Activated T-cell treated with anti-CD3 and anti-CD28 coated beads for 4 hours (primary cell): Measurements from ENCODE around the gene TTF1.
"Not testable (repeated sequence)": the region's sequence is repeated elsewhere in the genome, so short reads cannot be mapped to it uniquely, and the experiment has no call there.

Experiments used
- DNase-seq: peaks from one replicate; pipeline ENCODE4 v3.0.0-alpha.2; 2020

TTF1 gene

DNA sequence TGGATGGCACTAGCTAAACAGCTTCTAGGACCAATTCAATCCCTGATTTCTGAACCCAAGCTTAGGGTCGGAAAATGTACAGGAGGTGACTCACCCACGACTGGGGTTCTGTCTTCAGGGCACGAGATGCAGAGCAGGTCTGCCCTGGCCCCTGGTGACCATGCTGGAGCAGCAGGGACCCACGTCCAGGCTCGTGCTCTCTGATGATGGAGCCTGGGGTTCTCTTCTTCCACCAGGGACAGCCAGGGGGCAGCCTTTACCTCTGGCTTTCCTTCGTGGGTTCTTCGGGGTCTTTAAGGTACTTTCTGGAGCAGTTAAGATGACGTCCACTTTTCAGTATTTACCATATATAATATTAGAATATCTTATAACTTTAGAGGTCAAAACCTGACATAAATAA, 5.4 kb upstream of the TTF1 start:
- no peak for DNase-seq

- DNase-seq, result peak; percentile 56
These were observed 4.5 kb upstream of the TTF1 start for GRCh38 chr9:132411091-132411508.

- no peak for DNase-seq
These were observed 4.0 kb upstream of the TTF1 start for GRCh38 chr9:132410642-132411041.

DNA sequence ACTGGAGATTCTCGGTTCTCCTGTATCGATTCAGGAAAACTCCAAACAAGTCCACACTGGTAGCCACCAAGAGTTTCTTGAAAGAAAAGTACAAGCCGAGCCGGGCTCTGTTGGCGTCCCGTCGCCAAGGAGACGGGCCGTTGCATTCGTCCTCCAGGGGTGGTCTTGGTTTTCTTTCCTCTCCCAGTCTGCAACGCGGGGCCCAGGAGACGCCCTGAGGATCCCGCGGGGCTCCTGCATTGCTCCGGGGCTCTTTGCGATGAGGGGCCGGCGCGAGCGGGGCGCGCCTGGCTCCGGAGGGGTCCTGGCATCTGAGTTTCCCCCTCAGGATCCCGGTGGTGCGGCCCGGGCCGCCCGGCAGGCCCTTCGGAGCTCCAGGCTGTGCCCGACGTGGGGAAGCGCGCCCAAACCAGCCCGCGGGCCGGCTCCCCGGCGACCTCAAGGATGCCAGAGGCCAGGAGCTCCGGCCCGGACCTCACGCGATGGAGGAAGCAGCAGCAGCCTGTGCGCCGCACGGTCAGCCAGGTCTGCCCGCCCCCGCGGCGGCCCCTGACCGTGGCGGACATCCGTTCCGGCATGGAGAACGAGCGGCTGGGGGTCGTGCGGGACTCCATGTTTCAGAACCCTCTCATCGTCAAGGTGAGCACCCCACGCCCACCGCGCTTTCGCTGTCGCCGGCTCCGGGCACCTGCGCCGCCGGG, 3.3 kb upstream of the TTF1 start, which contains the start of gene CFAP77:
Gene CFAP77 (plus strand): TSS at position 384 of the 701 bp plus-strand sequence. CDS start 61 bp downstream, at position 445.
- peak; percentile 19 for DNase-seq

DNA sequence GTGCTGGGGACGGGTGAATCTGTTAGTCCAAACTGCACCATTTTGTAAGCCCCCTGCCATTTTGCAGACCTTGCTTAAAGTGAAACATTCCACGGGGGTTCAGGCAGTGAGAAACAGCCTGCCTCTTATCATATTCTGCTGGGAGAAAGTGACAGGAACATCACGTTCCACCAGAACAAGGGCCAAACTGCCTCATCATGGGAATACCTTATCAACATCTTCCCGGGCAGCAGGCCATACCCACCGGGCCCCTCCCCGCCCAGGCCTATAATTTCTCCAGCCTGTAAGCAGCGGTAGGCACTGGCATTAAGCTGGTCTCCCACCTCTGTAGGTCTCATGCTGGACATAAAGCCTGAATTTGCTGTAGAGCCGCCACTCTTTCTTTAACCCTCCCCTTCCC, 1.9 kb upstream of the TTF1 start:
- no peak for DNase-seq

DNA sequence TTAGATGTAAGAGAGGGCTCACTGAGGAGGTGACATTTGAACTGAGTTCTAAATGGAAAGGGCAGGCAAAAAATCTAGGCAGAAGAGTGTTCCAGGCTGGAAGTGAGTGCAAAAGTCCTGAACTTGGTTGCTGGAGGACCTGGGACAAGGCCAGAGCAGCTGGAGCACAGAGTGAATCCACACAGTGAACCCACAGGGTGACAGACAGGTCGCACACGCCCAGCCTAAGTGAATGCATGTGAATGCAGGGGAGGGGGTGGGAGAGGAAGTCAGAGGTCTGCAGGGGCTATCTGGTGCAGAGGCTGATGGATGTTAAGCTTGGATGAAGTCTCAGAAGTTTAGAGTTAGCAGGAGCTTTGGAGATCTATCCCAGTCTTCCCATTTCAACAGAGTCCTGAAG, 556 bp upstream of the TTF1 start:
- no peak for DNase-seq

GRCh38 chr9:132404228-132404881, 2.3 kb downstream of the TTF1 start:
- no peak for DNase-seq

- DNase-seq, result no peak
These were observed 4.8 kb downstream of the TTF1 start for GRCh38 chr9:132401824-132402223.

GRCh38 chr9:132395560-132395959, 11.1 kb downstream of the TTF1 start:
- DNase-seq, result no peak

GRCh38 chr9:132391449-132391848, 15.2 kb downstream of the TTF1 start:
- no peak for DNase-seq

DNA sequence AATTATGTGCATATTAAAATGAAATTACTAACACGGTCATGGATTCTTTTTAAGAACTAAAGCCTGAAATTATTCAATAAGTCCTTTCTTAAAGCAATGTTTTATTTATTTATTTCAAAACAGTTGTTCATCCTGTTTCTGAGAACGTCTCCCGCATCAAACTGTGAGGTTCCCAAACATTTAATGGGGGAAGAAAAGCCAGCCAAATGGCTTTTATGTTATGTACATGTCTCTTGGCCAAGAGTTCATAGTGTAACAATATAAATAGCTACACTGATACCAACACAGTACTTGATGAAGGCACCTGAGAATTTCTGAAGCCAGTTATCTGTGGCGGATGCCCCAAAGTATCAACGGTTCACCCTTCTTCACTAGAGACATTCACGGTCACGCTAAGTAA, 15.7 kb downstream of the TTF1 start:
- no peak for DNase-seq

GRCh38 chr9:132387133-132387532, 19.5 kb downstream of the TTF1 start:
- no peak for DNase-seq

GRCh38 chr9:132384376-132384775, 22.3 kb downstream of the TTF1 start:
- no peak for DNase-seq

DNA sequence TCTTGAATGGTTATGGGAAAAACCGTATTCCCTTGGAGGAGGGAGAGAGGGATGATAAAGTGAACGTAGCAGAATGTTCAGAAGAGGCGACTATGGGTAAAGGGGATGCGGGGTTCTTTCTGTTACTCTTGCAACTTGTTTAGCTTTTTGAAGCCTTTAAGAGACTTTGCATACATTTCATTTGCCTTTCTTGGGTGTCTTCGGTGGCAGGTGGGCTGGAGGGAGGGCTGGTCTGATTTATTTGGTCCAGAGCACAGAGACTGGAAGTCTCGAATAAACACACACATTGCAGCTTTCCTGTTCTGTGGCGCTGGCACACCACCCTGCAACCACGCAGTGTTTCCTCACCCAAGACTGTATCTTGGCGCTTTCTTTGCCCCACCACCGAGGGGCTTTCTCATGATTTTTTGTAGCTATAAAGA, 23.2 kb downstream of the TTF1 start:
- no peak for DNase-seq

DNA sequence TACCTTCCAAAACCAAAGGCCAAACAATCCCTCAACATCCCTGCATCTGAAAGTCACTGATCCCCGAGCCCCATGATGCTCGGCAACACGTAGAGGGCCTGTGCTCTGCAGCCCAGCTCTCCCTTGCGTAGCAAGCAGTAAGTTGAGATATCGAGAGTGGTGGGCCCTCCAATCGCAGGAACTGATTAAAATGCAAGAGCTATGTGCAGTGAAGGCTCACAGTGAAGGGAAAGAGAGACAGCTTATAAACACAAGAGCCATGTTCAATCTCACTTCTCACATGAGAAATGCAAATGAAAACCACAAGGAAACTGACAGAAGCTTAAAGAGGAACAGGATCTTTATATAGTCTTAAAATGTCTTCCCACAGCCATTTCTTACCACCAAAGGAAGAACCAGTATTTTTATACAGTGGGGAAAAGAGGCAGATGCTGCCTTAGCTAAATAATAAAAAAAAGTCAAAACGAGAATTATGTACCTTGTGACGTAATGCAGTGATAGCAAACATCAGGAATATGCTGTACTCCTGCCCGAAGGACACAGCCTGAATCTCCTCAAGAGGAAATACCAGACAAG, 24.6 kb downstream of the TTF1 start:
- DNase-seq, result no peak

GRCh38 chr9:132378416-132378815, 28.2 kb downstream of the TTF1 start:
- DNase-seq, result not testable (repeated sequence)

GRCh38 chr9:132377769-132378168, 28.9 kb downstream of the TTF1 start:
- DNase-seq, result not testable (repeated sequence)

GRCh38 chr9:132372177-132373095, 34.2 kb downstream of the TTF1 start:
- no peak for DNase-seq

DNA sequence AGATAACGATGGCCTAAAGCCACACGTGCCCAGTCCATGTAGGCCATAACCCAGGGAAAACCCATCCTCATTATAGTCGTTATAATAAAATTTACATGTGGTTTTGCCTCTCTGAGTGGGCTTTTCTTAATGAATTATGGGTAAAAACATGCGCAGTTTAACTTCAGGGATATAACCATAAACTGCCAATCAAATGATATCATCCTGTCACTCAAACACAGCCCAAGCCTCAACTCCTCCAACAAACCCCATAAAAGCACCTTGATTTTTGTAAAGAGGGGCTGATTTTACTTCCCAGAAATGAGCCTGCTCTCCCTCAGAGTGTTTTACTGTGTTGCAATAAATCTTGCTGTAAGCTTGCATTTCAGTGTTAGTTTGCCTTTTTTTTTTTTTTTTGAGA, 36.0 kb downstream of the TTF1 start:
- no peak for DNase-seq

DNA sequence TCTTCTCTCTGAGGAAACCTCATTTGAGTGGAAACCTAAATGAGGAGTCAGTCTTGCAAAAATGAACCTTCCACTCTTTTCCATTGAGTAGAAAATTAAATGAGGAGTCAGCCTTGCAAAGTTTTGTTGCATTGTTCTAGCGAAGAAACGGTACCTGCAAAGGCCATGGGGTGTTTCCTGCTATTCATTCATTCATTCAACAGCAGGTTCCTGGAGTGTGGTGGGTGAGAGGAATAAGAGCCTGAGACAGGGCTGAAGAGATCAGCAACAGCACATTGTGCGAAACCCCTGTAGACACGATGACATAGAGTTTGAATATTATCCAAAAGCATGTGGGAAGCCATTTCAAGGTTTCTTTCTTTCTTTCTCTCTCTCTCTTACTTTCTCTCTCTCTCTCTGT, 37.2 kb downstream of the TTF1 start:
- no peak for DNase-seq

GRCh38 chr9:132367613-132368313, 38.9 kb downstream of the TTF1 start:
- no peak for DNase-seq

GRCh38 chr9:132366481-132366880, 40.2 kb downstream of the TTF1 start:
- DNase-seq, result no peak
